GM23338 (cell line): ENCODE measurements around the gene RENBP. TPM values are rescaled to one million over a fixed set of nuclear protein-coding genes. Genes with fewer than 3 reads are reported as not detected.

Experiments
- ATAC-seq: fragments of 200-7000 bp; cut with Tn5 transposase; 3 replicates; pipeline ENCODE4 v1.9.1; 2020
- DNase-seq: peaks from one replicate; pipeline ENCODE4 v3.0.0-alpha.2; 2015; ENCODE audit warnings: low spot score
- H2AFZ ChIP-seq: fragments of 200-600 bp; sonication (generic); 2 replicates; pipeline ENCODE4 v1.8.0; 2016; ENCODE audit warnings: antibody characterized with exemption, mild to moderate bottlenecking, moderate library complexity
- H3F3A ChIP-seq: fragments of 200-600 bp; sonication (generic); replicated peaks from 2 replicates; pipeline ENCODE4 v1.8.0; 2017; ENCODE audit warnings: antibody characterized with exemption, mixed run types, low read depth
- H3K27ac ChIP-seq: fragments of 200-600 bp; sonication (generic); 2 replicates; pipeline ENCODE4 v1.6.1; 2016; ENCODE audit warnings: low read depth
- H3K27me3 ChIP-seq: fragments of 200-600 bp; sonication (generic); 2 replicates; pipeline ENCODE4 v1.8.0; 2016; ENCODE audit warnings: mild to moderate bottlenecking, mixed run types, moderate library complexity; ENCODE audit not compliant: insufficient read depth
- H3K36me3 ChIP-seq: fragments of 200-600 bp; sonication (generic); 2 replicates; pipeline ENCODE4 v1.8.0; 2016; ENCODE audit warnings: mild to moderate bottlenecking; ENCODE audit not compliant: insufficient read depth
- H3K4me1 ChIP-seq: fragments of 200-600 bp; sonication (generic); 2 replicates; pipeline ENCODE4 v1.8.0; 2016; ENCODE audit warnings: mild to moderate bottlenecking, moderate library complexity; ENCODE audit not compliant: insufficient read depth
- H3K4me2 ChIP-seq: fragments of 200-600 bp; sonication (generic); 2 replicates; pipeline ENCODE4 v1.7.1; 2017; ENCODE audit warnings: mixed run types
- H3K4me3 ChIP-seq: fragments of 200-600 bp; sonication (generic); 2 replicates; pipeline ENCODE4 v1.6.1; 2016; ENCODE audit warnings: mixed run types
- H3K79me2 ChIP-seq: fragments of 200-600 bp; sonication (generic); replicated peaks from 2 replicates; pipeline ENCODE4 v1.8.0; 2017; ENCODE audit warnings: mild to moderate bottlenecking; ENCODE audit not compliant: insufficient read depth
- H3K9me2 ChIP-seq: fragments of 200-600 bp; sonication (generic); 2 replicates; pipeline ENCODE4 v1.8.0; 2017; ENCODE audit not compliant: insufficient read depth
- H4K20me1 ChIP-seq: fragments of 200-600 bp; sonication (generic); replicated peaks from 2 replicates; pipeline ENCODE4 v1.8.0; 2017; ENCODE audit warnings: mild to moderate bottlenecking; ENCODE audit not compliant: insufficient read depth
- H3K27ac Mint-ChIP-seq: 2 replicates; pipeline ENCODE4 v1.8.0; 2020; ENCODE audit warnings: inconsistent platforms, mild to moderate bottlenecking, moderate library complexity, mixed read lengths
- H3K27me3 Mint-ChIP-seq: 3 replicates; pipeline ENCODE4 v1.8.0; 2022; ENCODE audit warnings: low read depth, mild to moderate bottlenecking, moderate library complexity, mixed read lengths, inconsistent platforms; ENCODE audit not compliant: insufficient read depth, poor library complexity
- H3K36me3 Mint-ChIP-seq: 3 replicates; pipeline ENCODE4 v1.8.0; 2021; ENCODE audit warnings: low read depth, mild to moderate bottlenecking, inconsistent platforms, moderate library complexity, mixed read lengths
- H3K4me1 Mint-ChIP-seq: 3 replicates; pipeline ENCODE4 v1.8.0; 2020; ENCODE audit warnings: mild to moderate bottlenecking, inconsistent platforms, mixed read lengths
- H3K4me3 Mint-ChIP-seq: 3 replicates; pipeline ENCODE4 v1.8.0; 2021; ENCODE audit warnings: moderate library complexity, mild to moderate bottlenecking, inconsistent platforms, mixed read lengths
- H3K9me3 Mint-ChIP-seq: 3 replicates; pipeline ENCODE4 v1.8.0; 2020; ENCODE audit warnings: moderate library complexity, mild to moderate bottlenecking, inconsistent platforms, mixed read lengths
- CREB1 ChIP-seq: fragments of 250-450 bp; sonication (Bioruptor Pico); IDR thresholded peaks from 2 replicates; pipeline ENCODE4 v1.5.0; 2020; ENCODE audit warnings: low read depth, mild to moderate bottlenecking, moderate library complexity
- EZH2 ChIP-seq: fragments of 200-600 bp; sonication (generic); IDR thresholded peaks from one replicate; pipeline ENCODE4 v1.8.0; 2017; ENCODE audit warnings: antibody characterized with exemption, mild to moderate bottlenecking, low read depth; ENCODE audit not compliant: unreplicated experiment
- EZH2phosphoT487 ChIP-seq: fragments of 200-600 bp; sonication (generic); IDR thresholded peaks from one replicate; pipeline ENCODE4 v1.8.1; 2018; ENCODE audit warnings: antibody characterized with exemption; ENCODE audit not compliant: unreplicated experiment
- NANOG ChIP-seq: IDR thresholded peaks from 2 replicates; pipeline ENCODE4 v1.6.1; 2016; ENCODE audit warnings: antibody characterized with exemption, borderline replicate concordance
- POLR2AphosphoS5 ChIP-seq: IDR thresholded peaks from 2 replicates; pipeline ENCODE4 v1.6.1; 2016; ENCODE audit warnings: antibody characterized with exemption, low read depth
- STAT1 ChIP-seq: IDR thresholded peaks from one replicate; pipeline ENCODE4 v1.6.1; 2016; ENCODE audit warnings: antibody characterized with exemption; ENCODE audit not compliant: unreplicated experiment
- ZNF114 ChIP-seq: fragments of 250-450 bp; sonication (Bioruptor Pico); IDR thresholded peaks from 2 replicates; pipeline ENCODE4 v1.5.0; 2020; ENCODE audit warnings: mild to moderate bottlenecking, moderate library complexity
- ZNF331 ChIP-seq: fragments of 250-450 bp; sonication (Bioruptor Pico); IDR thresholded peaks from 2 replicates; pipeline ENCODE4 v1.5.0; 2020; ENCODE audit warnings: low read depth, mild to moderate bottlenecking, moderate library complexity
- polyA plus RNA-seq: library from polyadenylated mRNA; unstranded; fragments of >200 nt; fragmentation: Nextera tagmentation; extraction: Ambion mirVana; gene quantifications from 2 replicates; pipeline ENCODE4 v1.2.1, GENCODE V29; 2016
- total RNA-seq: library from RNA; depleted of rRNA; stranded (reverse); fragments of >200 nt; shearing (Covaris generic); gene quantifications from 2 replicates; pipeline ENCODE4 v1.2.3, GENCODE V29; 2014
- TF ChIP-seq, protein P1 (sequence below): IDR thresholded peaks from 2 replicates; pipeline ENCODE4 v1.6.1; 2016; ENCODE audit warnings: antibody characterized with exemption
- TF ChIP-seq, protein P2 (sequence below): IDR thresholded peaks from one replicate; pipeline ENCODE4 v1.6.1; 2018; ENCODE audit warnings: antibody characterized with exemption; ENCODE audit not compliant: unreplicated experiment
- TF ChIP-seq, protein P3 (sequence below): fragments of 250-450 bp; sonication (Bioruptor Pico); IDR thresholded peaks from 2 replicates; pipeline ENCODE4 v1.5.0; 2020; ENCODE audit warnings: mild to moderate bottlenecking, moderate library complexity

RENBP gene
- total and polyA plus RNA-seq, 2 experiments from 2014 or later, result 2.0 to 10.3 TPM

DNA sequence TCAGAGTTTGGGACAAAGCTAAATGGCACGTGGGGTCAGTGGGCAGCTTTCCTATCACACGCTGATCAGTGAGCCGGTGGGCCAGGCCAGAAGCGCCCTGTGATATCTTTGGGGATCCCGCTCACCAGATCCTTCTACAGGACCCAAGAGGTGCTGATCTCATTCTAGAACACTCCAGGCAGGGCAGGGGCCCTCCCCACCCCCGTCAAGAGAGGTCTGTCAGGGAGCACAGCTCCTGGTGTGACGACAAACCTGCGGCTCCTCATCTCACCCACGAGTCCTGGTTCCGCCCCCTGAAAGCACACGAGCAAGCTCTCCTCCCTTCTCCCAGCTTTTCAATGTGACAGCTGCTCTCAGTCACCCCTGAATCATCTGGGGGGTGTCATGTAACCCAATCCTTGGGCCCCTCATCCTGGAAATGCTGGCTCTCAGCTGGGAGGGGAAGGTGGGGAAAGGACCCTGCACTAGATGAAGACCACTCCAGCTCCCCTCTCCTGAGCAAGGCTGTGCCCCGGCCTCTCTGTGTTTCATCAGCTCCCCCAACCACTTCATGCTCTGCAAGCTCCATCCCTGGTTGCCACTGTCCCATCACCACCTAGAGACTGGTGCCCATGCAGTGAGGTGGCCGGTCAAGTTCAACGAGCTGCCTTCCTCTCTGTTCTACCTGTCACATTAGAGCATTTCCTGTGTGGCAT lies 22.5 kb upstream of the RENBP start (continued):
- no peak for TF ChIP-seq STAT1
- TF ChIP-seq NANOG, result no peak
- TF ChIP-seq, protein P1, sequence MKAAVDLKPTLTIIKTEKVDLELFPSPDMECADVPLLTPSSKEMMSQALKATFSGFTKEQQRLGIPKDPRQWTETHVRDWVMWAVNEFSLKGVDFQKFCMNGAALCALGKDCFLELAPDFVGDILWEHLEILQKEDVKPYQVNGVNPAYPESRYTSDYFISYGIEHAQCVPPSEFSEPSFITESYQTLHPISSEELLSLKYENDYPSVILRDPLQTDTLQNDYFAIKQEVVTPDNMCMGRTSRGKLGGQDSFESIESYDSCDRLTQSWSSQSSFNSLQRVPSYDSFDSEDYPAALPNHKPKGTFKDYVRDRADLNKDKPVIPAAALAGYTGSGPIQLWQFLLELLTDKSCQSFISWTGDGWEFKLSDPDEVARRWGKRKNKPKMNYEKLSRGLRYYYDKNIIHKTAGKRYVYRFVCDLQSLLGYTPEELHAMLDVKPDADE, result no peak
- TF ChIP-seq ZNF114 (CRISPR knock-in tag), result no peak
- TF ChIP-seq EZH2, result no peak

DNA sequence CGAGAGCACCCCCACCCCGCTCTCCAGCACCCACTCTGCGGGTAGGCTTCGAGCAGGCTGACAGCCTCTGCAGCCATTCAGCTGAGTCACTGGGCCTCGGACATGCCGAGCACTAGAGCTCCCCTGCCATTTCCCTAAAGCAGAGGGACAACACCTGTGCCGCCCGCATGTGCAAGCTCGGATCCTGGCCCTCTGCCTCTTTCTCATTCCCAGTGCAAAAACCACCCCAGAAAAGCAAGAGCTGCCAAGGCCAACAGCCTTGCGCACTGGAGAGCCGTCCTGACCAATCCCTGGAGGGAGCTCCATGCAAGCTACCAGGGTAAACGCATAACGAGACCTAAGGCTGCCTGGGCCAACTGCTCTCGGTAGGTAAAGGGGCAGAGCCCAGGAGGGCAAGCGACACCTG lies 21.8 kb upstream of the RENBP start:
- Mint-ChIP-seq H3K36me3 (peaks cover 41% of the 10 kb centered on the region), H3K27me3 (peaks cover 7% of the 10 kb centered on the region), H3K4me3 (0 out of 3 replicates have a peak overlapping the region, but pooled peaks have one; percentile 12), H3K4me1 (peaks cover 19% of the 10 kb centered on the region), H3K9me3 (no peaks in the 10 kb centered on the region; the same call in 2 of the 3 replicates), H3K27ac (peak overlapping the region; percentile 82)
- Histone ChIP-seq H3K27ac (no peak overlapping the region), H4K20me1 (peaks cover 17% of the 10 kb centered on the region), H3K4me3 (peak overlapping the region; percentile 17; the same call in 1 of the 2 replicates), H2AFZ (no peak overlapping the region), H3K27me3 (no peaks in the 10 kb centered on the region), H3K4me1 (peaks cover 12% of the 10 kb centered on the region), H3F3A (no peaks in the 10 kb centered on the region), H3K36me3 (no peaks in the 10 kb centered on the region), H3K79me2 (peaks cover 77% of the 10 kb centered on the region), H3K9me2 (no peaks in the 10 kb centered on the region), H3K4me2 (no peak overlapping the region)
- ATAC-seq, result no peak
- TF ChIP-seq ZNF331 (CRISPR knock-in tag) (no peak), POLR2AphosphoS5 (no peak), CREB1 (no peak), STAT1 (no peak), EZH2 (no peak), NANOG (no peak), ZNF114 (CRISPR knock-in tag) (no peak), EZH2phosphoT487 (no peak)
- TF ChIP-seq, protein P2, sequence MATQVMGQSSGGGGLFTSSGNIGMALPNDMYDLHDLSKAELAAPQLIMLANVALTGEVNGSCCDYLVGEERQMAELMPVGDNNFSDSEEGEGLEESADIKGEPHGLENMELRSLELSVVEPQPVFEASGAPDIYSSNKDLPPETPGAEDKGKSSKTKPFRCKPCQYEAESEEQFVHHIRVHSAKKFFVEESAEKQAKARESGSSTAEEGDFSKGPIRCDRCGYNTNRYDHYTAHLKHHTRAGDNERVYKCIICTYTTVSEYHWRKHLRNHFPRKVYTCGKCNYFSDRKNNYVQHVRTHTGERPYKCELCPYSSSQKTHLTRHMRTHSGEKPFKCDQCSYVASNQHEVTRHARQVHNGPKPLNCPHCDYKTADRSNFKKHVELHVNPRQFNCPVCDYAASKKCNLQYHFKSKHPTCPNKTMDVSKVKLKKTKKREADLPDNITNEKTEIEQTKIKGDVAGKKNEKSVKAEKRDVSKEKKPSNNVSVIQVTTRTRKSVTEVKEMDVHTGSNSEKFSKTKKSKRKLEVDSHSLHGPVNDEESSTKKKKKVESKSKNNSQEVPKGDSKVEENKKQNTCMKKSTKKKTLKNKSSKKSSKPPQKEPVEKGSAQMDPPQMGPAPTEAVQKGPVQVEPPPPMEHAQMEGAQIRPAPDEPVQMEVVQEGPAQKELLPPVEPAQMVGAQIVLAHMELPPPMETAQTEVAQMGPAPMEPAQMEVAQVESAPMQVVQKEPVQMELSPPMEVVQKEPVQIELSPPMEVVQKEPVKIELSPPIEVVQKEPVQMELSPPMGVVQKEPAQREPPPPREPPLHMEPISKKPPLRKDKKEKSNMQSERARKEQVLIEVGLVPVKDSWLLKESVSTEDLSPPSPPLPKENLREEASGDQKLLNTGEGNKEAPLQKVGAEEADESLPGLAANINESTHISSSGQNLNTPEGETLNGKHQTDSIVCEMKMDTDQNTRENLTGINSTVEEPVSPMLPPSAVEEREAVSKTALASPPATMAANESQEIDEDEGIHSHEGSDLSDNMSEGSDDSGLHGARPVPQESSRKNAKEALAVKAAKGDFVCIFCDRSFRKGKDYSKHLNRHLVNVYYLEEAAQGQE, result no peak
- TF ChIP-seq, protein P3, sequence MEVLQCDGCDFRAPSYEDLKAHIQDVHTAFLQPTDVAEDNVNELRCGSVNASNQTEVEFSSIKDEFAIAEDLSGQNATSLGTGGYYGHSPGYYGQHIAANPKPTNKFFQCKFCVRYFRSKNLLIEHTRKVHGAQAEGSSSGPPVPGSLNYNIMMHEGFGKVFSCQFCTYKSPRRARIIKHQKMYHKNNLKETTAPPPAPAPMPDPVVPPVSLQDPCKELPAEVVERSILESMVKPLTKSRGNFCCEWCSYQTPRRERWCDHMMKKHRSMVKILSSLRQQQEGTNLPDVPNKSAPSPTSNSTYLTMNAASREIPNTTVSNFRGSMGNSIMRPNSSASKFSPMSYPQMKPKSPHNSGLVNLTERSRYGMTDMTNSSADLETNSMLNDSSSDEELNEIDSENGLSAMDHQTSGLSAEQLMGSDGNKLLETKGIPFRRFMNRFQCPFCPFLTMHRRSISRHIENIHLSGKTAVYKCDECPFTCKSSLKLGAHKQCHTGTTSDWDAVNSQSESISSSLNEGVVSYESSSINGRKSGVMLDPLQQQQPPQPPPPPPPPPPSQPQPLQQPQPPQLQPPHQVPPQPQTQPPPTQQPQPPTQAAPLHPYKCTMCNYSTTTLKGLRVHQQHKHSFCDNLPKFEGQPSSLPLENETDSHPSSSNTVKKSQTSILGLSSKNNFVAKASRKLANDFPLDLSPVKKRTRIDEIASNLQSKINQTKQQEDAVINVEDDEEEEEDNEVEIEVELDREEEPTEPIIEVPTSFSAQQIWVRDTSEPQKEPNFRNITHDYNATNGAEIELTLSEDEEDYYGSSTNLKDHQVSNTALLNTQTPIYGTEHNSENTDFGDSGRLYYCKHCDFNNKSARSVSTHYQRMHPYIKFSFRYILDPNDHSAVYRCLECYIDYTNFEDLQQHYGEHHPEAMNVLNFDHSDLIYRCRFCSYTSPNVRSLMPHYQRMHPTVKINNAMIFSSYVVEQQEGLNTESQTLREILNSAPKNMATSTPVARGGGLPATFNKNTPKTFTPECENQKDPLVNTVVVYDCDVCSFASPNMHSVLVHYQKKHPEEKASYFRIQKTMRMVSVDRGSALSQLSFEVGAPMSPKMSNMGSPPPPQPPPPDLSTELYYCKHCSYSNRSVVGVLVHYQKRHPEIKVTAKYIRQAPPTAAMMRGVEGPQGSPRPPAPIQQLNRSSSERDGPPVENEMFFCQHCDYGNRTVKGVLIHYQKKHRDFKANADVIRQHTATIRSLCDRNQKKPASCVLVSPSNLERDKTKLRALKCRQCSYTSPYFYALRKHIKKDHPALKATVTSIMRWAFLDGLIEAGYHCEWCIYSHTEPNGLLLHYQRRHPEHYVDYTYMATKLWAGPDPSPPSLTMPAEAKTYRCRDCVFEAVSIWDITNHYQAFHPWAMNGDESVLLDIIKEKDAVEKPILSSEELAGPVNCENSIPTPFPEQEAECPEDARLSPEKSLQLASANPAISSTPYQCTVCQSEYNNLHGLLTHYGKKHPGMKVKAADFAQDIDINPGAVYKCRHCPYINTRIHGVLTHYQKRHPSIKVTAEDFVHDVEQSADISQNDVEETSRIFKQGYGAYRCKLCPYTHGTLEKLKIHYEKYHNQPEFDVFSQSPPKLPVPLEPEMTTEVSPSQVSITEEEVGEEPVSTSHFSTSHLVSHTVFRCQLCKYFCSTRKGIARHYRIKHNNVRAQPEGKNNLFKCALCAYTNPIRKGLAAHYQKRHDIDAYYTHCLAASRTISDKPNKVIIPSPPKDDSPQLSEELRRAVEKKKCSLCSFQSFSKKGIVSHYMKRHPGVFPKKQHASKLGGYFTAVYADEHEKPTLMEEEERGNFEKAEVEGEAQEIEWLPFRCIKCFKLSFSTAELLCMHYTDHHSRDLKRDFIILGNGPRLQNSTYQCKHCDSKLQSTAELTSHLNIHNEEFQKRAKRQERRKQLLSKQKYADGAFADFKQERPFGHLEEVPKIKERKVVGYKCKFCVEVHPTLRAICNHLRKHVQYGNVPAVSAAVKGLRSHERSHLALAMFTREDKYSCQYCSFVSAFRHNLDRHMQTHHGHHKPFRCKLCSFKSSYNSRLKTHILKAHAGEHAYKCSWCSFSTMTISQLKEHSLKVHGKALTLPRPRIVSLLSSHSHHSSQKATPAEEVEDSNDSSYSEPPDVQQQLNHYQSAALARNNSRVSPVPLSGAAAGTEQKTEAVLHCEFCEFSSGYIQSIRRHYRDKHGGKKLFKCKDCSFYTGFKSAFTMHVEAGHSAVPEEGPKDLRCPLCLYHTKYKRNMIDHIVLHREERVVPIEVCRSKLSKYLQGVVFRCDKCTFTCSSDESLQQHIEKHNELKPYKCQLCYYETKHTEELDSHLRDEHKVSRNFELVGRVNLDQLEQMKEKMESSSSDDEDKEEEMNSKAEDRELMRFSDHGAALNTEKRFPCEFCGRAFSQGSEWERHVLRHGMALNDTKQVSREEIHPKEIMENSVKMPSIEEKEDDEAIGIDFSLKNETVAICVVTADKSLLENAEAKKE (CRISPR knock-in tag), result no peak
- no peak for DNase-seq
